H1 (cell line): Measurements from ENCODE around the gene LRRK1. TPM values are rescaled to one million over a fixed set of nuclear protein-coding genes. Genes with fewer than 3 reads are reported as not detected.

Experiments used
- SIX5 ChIP-seq: IDR thresholded peaks from 2 replicates; pipeline ENCODE4 v1.6.1; 2011; ENCODE audit warnings: mild to moderate bottlenecking, low read depth, low read length
- polyA plus RNA-seq, 7 experiments: library from polyadenylated mRNA; depleted of rRNA in 3 of 7; stranded (reverse) in 5 of 7; unstranded in 2 of 7; fragments of >200 nt in 5 of 7; fragments of 200-250 nt in 2 of 7; gene quantifications; 1 replicate in 5 of 7; 2 replicates in 1 of 7; 4 replicates in 1 of 7; pipeline versions ENCODE4 v1.2.1 to v1.2.3, GENCODE V29; 2011 to 2013; ENCODE audit warnings: missing spikeins in 2 of 7, mixed read lengths in 2 of 7
- total RNA-seq: library from RNA; stranded (reverse); fragmentation: NEBNext Ultra II Directional; extraction: Animal tissue kit (Norgen Biotek cat#: 25700); gene quantifications from 2 replicates; pipeline ENCODE4 v1.2.1, GENCODE V29; 2021
- TF ChIP-seq, protein P1 (sequence below): IDR thresholded peaks from 2 replicates; pipeline ENCODE4 v1.6.1; 2012; ENCODE audit warnings: inconsistent platforms

Gene LRRK1
- total and polyA plus RNA-seq, 2 of the 8 experiments (the other 6 are each of a cell fraction or from before 2014, with no cell fraction given), result 1.2 to 3.6 TPM

GRCh38 chr15:101027273-101027901 is 108.2 kb downstream of the LRRK1 start (continued):
- TF ChIP-seq, protein P1, sequence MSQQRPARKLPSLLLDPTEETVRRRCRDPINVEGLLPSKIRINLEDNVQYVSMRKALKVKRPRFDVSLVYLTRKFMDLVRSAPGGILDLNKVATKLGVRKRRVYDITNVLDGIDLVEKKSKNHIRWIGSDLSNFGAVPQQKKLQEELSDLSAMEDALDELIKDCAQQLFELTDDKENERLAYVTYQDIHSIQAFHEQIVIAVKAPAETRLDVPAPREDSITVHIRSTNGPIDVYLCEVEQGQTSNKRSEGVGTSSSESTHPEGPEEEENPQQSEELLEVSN, result no peak
- TF ChIP-seq SIX5, result no peak
